Measurements from ENCODE around the gene XIST. TPM values are rescaled to one million over a fixed set of nuclear protein-coding genes. Genes with fewer than 3 reads are reported as not detected.

XIST gene
- total RNA-seq, 1 donor from 2014 or later = not detected

DNA sequence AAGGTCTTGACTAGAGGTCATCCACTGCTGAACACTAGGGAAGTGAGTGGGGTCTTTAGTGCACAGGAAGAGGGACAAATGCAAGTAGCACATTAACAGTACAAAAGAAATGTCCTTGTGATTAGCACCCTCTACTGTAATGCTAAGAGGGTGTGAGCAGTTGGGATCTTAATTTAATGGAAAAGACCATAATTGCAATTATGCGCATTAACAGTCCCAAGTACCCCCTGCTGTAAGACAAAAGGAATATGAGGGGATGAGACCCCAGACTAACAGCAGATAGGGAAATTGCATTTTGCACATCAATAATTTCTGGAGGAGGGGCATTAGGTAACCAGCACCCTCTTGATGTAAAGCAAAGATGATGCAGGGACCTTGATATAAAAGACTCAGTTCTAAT, 4.5 kb downstream of the XIST start:
- H3K9me3 Mint-ChIP-seq (ENCODE audit: unreplicated experiment) = no peaks in the 10 kb centered on the region
- DNase-seq (ENCODE audit: extremely low spot score, unreplicated experiment) = no peak
- TF ChIP-seq, protein P1, sequence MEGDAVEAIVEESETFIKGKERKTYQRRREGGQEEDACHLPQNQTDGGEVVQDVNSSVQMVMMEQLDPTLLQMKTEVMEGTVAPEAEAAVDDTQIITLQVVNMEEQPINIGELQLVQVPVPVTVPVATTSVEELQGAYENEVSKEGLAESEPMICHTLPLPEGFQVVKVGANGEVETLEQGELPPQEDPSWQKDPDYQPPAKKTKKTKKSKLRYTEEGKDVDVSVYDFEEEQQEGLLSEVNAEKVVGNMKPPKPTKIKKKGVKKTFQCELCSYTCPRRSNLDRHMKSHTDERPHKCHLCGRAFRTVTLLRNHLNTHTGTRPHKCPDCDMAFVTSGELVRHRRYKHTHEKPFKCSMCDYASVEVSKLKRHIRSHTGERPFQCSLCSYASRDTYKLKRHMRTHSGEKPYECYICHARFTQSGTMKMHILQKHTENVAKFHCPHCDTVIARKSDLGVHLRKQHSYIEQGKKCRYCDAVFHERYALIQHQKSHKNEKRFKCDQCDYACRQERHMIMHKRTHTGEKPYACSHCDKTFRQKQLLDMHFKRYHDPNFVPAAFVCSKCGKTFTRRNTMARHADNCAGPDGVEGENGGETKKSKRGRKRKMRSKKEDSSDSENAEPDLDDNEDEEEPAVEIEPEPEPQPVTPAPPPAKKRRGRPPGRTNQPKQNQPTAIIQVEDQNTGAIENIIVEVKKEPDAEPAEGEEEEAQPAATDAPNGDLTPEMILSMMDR (IDR thresholded peaks at IDR 0.05) = no peak
- H3K27ac Mint-ChIP-seq (ENCODE audit: unreplicated experiment) = no peak overlapping the region
- no peaks in the 10 kb centered on the region for H3K36me3 Mint-ChIP-seq (ENCODE audit: unreplicated experiment)
- H3K4me1 Mint-ChIP-seq (ENCODE audit: unreplicated experiment) = no peaks in the 10 kb centered on the region
- no peak overlapping the region for H3K4me3 Mint-ChIP-seq (ENCODE audit: unreplicated experiment)
- H3K27me3 Mint-ChIP-seq (ENCODE audit: unreplicated experiment) = peaks cover 11% of the 10 kb centered on the region

DNA sequence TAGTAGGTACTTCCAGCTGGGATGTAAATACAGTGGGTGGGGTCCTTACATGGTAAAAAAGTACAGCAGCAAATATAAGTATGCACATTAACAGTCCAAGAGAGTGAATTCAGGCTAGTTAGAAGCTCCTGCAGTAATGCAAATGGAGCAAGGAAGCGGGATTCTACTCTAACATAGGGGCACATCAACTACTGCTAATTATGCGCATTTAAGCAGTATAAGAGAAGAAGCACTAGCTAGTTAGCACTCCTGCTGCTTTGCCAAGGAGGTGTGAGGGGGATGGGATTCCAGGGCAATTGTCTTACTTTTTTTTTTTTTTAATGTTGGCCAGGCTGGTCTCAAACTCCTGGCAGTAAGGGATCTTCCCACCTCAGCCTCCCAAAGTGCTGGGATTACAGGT, 5.4 kb downstream of the XIST start:
- H3K36me3 Mint-ChIP-seq (ENCODE audit: unreplicated experiment) = no peaks in the 10 kb centered on the region
- H3K9me3 Mint-ChIP-seq (ENCODE audit: unreplicated experiment) = no peaks in the 10 kb centered on the region
- DNase-seq (ENCODE audit: extremely low spot score, unreplicated experiment) = no peak
- H3K27ac Mint-ChIP-seq (ENCODE audit: unreplicated experiment) = no peak overlapping the region
- TF ChIP-seq, protein P1 (IDR thresholded peaks at IDR 0.05) = no peak
- peaks cover 11% of the 10 kb centered on the region for H3K27me3 Mint-ChIP-seq (ENCODE audit: unreplicated experiment)
- no peak overlapping the region for H3K4me3 Mint-ChIP-seq (ENCODE audit: unreplicated experiment)
- no peaks in the 10 kb centered on the region for H3K4me1 Mint-ChIP-seq (ENCODE audit: unreplicated experiment)

DNA sequence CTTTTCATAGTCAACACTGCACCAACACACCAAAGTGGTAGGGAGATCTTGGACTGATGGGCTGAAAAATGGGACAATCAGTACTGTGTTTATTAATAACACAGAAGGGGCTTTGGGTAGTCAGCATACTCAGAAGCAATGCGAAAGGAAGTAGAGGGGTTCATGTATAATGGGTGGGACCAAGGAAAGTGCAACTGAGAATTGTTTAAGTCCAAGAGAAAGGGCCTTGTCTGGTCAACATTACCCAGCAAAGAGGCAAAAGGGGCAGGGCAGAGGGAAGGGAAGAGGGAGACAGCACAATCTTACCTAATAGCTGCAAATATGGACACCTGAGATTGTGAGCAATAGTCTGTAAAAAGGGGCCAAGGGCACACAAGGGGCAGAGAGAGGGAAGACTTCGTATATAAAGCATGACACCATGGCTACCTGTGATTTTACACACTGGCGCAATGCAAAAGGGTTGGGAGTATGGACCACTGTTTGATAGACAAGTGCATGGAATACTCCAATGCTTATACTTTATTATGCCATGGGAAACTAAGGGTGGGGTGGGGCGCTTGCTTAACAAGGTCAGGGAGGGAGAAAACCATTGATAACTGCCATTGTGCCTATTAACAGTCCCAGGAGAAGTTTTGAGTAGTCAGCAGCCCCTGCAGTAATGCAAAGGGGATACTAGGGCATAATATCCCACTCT, 9.8 kb downstream of the XIST start:
- TF ChIP-seq, protein P1 (IDR thresholded peaks at IDR 0.05) = no peak
- Mint-ChIP-seq H3K9me3 (ENCODE audit: unreplicated experiment) (no peaks in the 10 kb centered on the region), H3K27ac (ENCODE audit: unreplicated experiment) (no peak overlapping the region), H3K27me3 (ENCODE audit: unreplicated experiment) (peaks cover 14% of the 10 kb centered on the region), H3K36me3 (ENCODE audit: unreplicated experiment) (no peaks in the 10 kb centered on the region), H3K4me1 (ENCODE audit: unreplicated experiment) (peaks cover 3% of the 10 kb centered on the region), H3K4me3 (ENCODE audit: unreplicated experiment) (no peak overlapping the region)
- DNase-seq (ENCODE audit: extremely low spot score, unreplicated experiment) = no peak

DNA sequence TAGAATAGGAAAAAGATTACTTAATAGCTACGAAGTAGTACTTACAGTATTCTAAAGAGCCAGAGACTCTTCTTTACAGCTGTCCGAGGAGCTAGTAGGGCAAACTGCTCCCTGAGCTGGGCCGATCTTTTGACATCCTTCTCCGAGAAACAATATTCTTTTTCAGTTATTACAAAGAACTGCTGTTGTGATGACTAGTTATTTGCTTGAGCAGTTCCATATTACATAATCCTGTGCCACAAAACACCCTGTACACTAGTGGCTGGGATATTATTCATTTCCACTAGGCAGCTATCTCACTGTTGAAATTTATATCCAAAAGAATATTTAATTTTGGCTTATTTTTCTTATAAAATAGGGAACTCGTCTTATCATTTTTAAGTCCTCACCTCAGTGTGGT, 11.2 kb downstream of the XIST start:
- no peak for DNase-seq (ENCODE audit: extremely low spot score, unreplicated experiment)
- Mint-ChIP-seq H3K4me1 (ENCODE audit: unreplicated experiment) (peaks cover 3% of the 10 kb centered on the region), H3K36me3 (ENCODE audit: unreplicated experiment) (no peaks in the 10 kb centered on the region), H3K27ac (ENCODE audit: unreplicated experiment) (no peak overlapping the region), H3K27me3 (ENCODE audit: unreplicated experiment) (peaks cover 15% of the 10 kb centered on the region), H3K4me3 (ENCODE audit: unreplicated experiment) (no peak overlapping the region), H3K9me3 (ENCODE audit: unreplicated experiment) (no peaks in the 10 kb centered on the region)
- TF ChIP-seq, protein P1 (IDR thresholded peaks at IDR 0.05) = no peak

DNA sequence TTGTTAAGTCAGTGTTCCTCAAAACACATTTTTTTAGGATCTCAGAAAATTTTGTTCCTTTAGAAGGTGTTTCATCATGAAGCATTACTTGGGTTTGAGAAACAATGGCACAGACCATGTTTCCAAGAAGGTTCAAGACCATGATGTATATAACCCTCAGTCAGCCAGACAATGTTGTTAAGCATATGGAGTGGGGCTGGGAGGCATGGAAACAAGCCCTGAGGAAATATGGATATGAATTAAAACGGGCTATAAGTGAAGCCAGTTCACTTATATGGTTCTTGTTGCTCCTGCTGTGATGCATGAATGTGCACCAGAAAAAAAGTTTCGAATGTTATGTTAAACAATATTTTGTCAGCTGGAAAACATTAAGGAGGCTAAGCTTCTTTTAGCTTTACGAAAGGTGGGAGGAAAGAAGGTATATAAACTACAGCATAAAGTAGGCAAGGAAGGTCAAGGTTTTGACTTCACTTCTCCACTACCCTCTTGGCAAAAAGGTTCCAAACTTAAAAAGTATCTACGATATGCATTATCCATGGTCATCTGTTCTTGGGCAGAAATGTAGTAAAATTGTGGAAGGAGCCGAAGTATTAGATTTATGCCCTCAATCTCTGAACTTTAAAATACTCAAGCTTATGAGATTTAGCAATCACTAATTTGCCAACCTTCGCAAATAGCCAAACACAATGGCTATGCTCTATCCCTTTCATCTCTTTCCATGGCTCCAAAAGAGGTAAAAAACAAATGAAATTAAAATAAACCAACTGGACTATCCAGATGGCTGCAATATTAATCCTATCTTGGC, 12.2 kb downstream of the XIST start:
- TF ChIP-seq, protein P1 (IDR thresholded peaks at IDR 0.05) = no peak
- H3K9me3 Mint-ChIP-seq (ENCODE audit: unreplicated experiment) = no peaks in the 10 kb centered on the region
- no peaks in the 10 kb centered on the region for H3K36me3 Mint-ChIP-seq (ENCODE audit: unreplicated experiment)
- H3K27ac Mint-ChIP-seq (ENCODE audit: unreplicated experiment) = no peak overlapping the region
- no peak for DNase-seq (ENCODE audit: extremely low spot score, unreplicated experiment)
- H3K4me3 Mint-ChIP-seq (ENCODE audit: unreplicated experiment) = no peak overlapping the region
- peaks cover 15% of the 10 kb centered on the region for H3K27me3 Mint-ChIP-seq (ENCODE audit: unreplicated experiment)
- peaks cover 3% of the 10 kb centered on the region for H3K4me1 Mint-ChIP-seq (ENCODE audit: unreplicated experiment)
